HEK293T (cell line): Measurements from ENCODE around the gene GPR39.

ENCODE experiments used
- CTCF ChIA-PET: fragments of 350-600 bp; formaldehyde crosslinking; extraction: SDS; loops from one replicate; lab custom pipeline; 2021; ENCODE audit warnings: antibody characterized with exemption, inconsistent platforms; lab: Yijun Ruan, JAX
- POLR2A ChIA-PET: fragments of 350-600 bp; formaldehyde crosslinking; extraction: SDS; loops from one replicate; lab custom pipeline; 2020; ENCODE audit warnings: antibody characterized with exemption, inconsistent platforms; lab: Yijun Ruan, JAX
- DNase-seq: peaks from one replicate; pipeline ENCODE4 v3.0.0; 2012; ENCODE audit warnings: mixed read lengths; ENCODE audit errors: extremely low spot score
- ARNT ChIP-seq: fragments of 450-650 bp; IDR thresholded peaks from 2 replicates; pipeline ENCODE4 v1.6.1; 2017; ENCODE audit warnings: mild to moderate bottlenecking
- BHLHE40 ChIP-seq: fragments of 450-650 bp; IDR thresholded peaks from 2 replicates; pipeline ENCODE4 v1.6.1; 2016; ENCODE audit warnings: mild to moderate bottlenecking, moderate library complexity, borderline replicate concordance
- CTBP1 ChIP-seq: fragments of 450-650 bp; IDR thresholded peaks from 2 replicates; pipeline ENCODE4 v1.6.1; 2016; ENCODE audit warnings: borderline replicate concordance
- ELF4 ChIP-seq: fragments of 450-650 bp; IDR thresholded peaks from 2 replicates; pipeline ENCODE4 v1.6.1; 2017; ENCODE audit warnings: antibody characterized with exemption
- FOXA1 ChIP-seq: fragments of 450-650 bp; IDR thresholded peaks from 2 replicates; pipeline ENCODE4 v1.6.1; 2016; ENCODE audit warnings: mild to moderate bottlenecking
- FOXK2 ChIP-seq: fragments of 450-650 bp; IDR thresholded peaks from 2 replicates; pipeline ENCODE4 v1.6.1; 2016; ENCODE audit warnings: mild to moderate bottlenecking
- FOXM1 ChIP-seq: fragments of 450-650 bp; IDR thresholded peaks from 2 replicates; pipeline ENCODE4 v1.6.1; 2017; ENCODE audit warnings: mild to moderate bottlenecking, borderline replicate concordance
- HDGF ChIP-seq: fragments of 450-650 bp; IDR thresholded peaks from 2 replicates; pipeline ENCODE4 v1.6.1; 2017; ENCODE audit warnings: antibody characterized with exemption, borderline replicate concordance
- L3MBTL2 ChIP-seq: fragments of 450-650 bp; conservative IDR thresholded peaks from 2 replicates; pipeline ENCODE4 v1.6.1; 2016; ENCODE audit warnings: mild to moderate bottlenecking
- LEF1 ChIP-seq: fragments of 450-650 bp; IDR thresholded peaks from 2 replicates; pipeline ENCODE4 v1.6.1; 2017; ENCODE audit warnings: mild to moderate bottlenecking, borderline replicate concordance
- NFRKB ChIP-seq: fragments of 450-650 bp; IDR thresholded peaks from 2 replicates; pipeline ENCODE4 v1.6.1; 2016; ENCODE audit warnings: mild to moderate bottlenecking, moderate library complexity
- SP1 ChIP-seq: fragments of 450-650 bp; IDR thresholded peaks from 2 replicates; pipeline ENCODE4 v1.6.1; 2017
- SUZ12 ChIP-seq: fragments of 450-650 bp; IDR thresholded peaks from 2 replicates; pipeline ENCODE4 v1.6.1; 2016; ENCODE audit warnings: mild to moderate bottlenecking
- TARDBP ChIP-seq: fragments of 450-650 bp; IDR thresholded peaks from 2 replicates; pipeline ENCODE4 v1.6.1; 2016
- ZNF384 ChIP-seq: fragments of 450-650 bp; IDR thresholded peaks from 2 replicates; pipeline ENCODE4 v1.6.1; 2016
- TF ChIP-seq, protein P1 (sequence below): fragments of 450-650 bp; IDR thresholded peaks from 2 replicates; pipeline ENCODE4 v1.6.1; 2016

Gene GPR39

DNA sequence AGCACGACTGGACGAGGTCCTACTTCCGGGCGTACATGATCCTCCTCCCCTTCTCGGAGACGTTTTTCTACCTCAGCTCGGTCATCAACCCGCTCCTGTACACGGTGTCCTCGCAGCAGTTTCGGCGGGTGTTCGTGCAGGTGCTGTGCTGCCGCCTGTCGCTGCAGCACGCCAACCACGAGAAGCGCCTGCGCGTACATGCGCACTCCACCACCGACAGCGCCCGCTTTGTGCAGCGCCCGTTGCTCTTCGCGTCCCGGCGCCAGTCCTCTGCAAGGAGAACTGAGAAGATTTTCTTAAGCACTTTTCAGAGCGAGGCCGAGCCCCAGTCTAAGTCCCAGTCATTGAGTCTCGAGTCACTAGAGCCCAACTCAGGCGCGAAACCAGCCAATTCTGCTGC, 228.6 kb downstream of the GPR39 start:
- ChIA-PET CTCF (no interaction called here), POLR2A (no interaction called here)
- TF ChIP-seq FOXM1 = no peak
- no peak for TF ChIP-seq BHLHE40
- no peak for TF ChIP-seq CTBP1
- TF ChIP-seq SP1 = no peak
- TF ChIP-seq LEF1 = no peak
- TF ChIP-seq L3MBTL2 = no peak
- no peak for TF ChIP-seq ARNT
- TF ChIP-seq NFRKB = no peak

DNA sequence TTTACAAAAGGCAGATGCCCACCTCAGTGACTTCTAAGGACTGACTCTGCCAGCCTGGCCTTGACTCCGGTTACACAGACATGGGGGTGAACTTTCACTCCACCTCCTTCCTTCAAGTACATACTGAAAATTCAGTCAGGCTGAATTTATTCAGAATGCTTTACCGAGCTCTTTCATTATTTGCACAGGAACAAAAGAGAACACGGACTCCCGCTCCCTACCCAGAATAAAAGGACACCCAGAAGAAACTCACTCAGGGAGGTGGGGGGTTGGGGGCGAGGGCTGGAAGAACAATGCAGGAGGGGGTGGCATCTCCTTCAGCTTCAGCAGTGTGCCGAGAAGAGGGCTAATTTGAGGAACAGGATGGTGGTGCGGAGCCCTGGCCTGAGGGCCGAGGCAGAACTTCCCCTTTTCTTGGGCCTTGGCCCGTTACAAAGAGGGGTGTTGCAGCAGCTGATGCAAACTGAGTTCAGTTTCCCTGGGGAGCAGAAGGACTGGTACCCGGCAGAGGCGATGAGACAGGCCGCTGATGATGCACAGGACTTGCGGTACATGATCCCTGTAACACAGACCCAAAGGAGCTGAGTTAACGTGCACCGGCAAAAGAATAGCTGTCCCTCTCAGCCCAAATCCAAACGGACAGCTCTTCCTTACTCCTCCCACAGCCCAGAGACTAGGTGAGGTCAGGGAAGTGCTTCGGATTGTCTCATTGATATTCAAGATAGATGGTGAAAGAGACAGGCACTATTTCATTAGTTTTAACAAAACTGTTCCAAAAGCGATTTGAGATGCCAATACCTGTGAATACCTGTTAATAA, 229.3 kb downstream of the GPR39 start:
- POLR2A ChIA-PET = interaction anchor here (1.3 kb wide), 1 partner anchor 9 kb away, joined by 3 read pairs; no protein-coding TSS in a partner anchor
- no peak for DNase-seq
- CTCF ChIA-PET = no interaction called here
- TF ChIP-seq ELF4 (no peak), LEF1 (no peak), BHLHE40 (no peak), ZNF384 (no peak), FOXM1 (no peak), NFRKB (no peak), SP1 (no peak), FOXK2 (no peak), HDGF (no peak), TARDBP (no peak), ARNT (no peak), CTBP1 (no peak), L3MBTL2 (no peak), FOXA1 (no peak), SUZ12 (no peak)
- TF ChIP-seq, protein P1, sequence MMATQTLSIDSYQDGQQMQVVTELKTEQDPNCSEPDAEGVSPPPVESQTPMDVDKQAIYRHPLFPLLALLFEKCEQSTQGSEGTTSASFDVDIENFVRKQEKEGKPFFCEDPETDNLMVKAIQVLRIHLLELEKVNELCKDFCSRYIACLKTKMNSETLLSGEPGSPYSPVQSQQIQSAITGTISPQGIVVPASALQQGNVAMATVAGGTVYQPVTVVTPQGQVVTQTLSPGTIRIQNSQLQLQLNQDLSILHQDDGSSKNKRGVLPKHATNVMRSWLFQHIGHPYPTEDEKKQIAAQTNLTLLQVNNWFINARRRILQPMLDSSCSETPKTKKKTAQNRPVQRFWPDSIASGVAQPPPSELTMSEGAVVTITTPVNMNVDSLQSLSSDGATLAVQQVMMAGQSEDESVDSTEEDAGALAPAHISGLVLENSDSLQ = no peak

More for the DNA sequence above, 228.6 kb downstream of the GPR39 start:
- no peak for DNase-seq

DNA sequence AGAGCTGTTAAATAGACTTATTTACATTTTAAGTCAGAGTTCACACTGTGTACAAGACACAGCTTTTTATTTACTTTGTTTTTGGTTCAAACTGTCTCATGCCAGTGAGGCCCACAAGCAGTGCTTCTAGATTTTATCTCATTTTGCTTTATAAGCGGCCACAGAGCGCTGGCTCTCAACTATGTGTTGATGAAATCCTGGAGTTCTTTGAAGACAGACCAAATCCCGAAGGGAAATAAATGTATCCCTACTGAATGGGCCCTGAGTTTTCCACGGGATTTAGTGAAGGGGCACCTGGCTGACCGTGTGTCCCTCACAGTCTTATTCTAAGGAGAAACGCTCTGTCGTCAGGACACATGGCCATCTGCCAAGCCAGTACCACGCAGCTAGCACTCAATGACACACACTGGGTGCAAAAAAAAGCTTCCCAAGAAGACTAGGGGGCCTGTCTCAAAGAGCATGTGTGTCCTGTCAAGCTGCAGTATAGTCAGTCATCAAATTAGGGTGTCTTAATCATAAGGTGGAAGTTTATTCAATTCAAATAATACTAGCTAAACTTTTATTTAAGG, 230.0 kb downstream of the GPR39 start:
- POLR2A ChIA-PET = interaction anchor here (1.3 kb wide), 1 partner anchor 10 kb away, joined by 3 read pairs; no protein-coding TSS in a partner anchor
- CTCF ChIA-PET = no interaction called here
- TF ChIP-seq CTBP1 (no peak), SP1 (no peak), NFRKB (no peak), FOXM1 (no peak), LEF1 (no peak), HDGF (no peak), L3MBTL2 (no peak), BHLHE40 (no peak)
- no peak for DNase-seq

DNA sequence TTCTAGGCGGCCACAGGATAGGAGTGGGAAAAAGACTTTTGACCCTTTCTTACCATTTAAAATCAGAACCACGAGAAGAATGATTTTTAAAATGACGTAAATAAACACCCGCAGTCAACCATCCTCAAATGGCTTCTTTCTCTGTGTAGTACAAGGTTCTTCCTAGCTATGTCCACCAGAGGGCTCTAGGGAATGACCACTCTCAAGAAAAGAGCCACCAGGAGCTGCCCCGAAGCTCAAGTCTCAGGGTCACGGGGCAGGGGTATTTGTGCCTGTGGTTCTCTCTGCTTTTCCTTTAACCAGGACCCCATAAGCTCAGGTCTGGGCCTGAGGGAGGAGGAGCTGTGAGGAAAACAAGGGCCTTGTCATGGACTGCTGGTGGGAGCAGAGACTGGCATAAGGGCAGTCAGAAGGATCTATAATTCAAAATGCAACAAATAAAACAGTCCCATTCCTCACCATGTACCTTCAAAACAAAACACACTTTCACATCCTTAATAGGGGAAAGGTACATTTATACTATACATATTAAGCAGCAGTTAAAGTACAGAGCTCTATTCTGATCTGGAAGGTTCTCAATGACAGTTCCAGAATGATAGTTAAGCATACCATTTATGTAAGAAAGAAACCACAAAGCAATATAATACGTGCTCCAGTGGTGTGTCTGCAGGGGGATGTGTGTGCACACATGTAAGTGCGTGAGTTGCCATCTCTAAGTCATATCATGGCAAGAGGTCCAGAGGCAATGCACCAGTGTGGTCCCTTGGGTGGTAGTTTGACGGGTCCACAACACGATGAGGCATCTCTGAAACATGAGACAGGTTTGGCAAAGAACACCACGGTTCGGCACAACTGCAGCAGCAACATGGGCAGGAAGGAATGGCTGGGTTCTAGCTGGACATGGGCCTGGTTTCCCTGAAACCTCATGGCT, 234.8 kb downstream of the GPR39 start:
- DNase-seq = peak; percentile 15
- ChIA-PET POLR2A (no interaction called here), CTCF (interaction anchor here (0.7 to 1.1 kb wide), 2 partner anchors 22 to 101 kb away, joined by 3 read pairs; no protein-coding TSS in a partner anchor)
- no peak for TF ChIP-seq LEF1
- TF ChIP-seq NFRKB = no peak
- TF ChIP-seq CTBP1 = no peak
- TF ChIP-seq ELF4 = no peak
- no peak for TF ChIP-seq ARNT
- TF ChIP-seq, protein P1 = no peak
- no peak for TF ChIP-seq HDGF
- TF ChIP-seq L3MBTL2 = no peak
- no peak for TF ChIP-seq BHLHE40
- TF ChIP-seq SUZ12 = no peak
- TF ChIP-seq FOXA1 = no peak
- no peak for TF ChIP-seq TARDBP
- no peak for TF ChIP-seq SP1
- no peak for TF ChIP-seq FOXK2
- no peak for TF ChIP-seq FOXM1
- no peak for TF ChIP-seq ZNF384

DNA sequence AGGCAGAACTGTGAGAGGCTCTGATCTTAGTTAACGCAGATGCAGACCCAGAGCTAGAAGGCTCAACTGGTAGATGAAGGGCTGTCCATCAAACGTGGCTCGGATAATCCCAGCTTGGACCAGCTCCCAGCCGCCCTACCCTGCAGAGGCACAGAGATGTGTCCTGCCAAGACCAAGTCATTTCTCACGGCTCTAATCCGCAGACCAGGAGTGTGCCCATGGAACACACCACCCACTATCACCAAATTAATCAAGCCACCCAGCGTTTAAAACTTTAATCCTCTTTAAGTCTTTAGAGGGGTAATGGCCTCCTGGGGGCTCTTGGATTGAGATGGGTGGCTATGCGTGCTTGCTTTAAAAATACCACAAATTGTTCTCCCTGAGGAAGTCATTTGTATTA, 235.9 kb downstream of the GPR39 start:
- no peak for TF ChIP-seq NFRKB
- no peak for TF ChIP-seq TARDBP
- TF ChIP-seq, protein P1 = no peak
- TF ChIP-seq BHLHE40 = no peak
- no peak for TF ChIP-seq CTBP1
- no peak for TF ChIP-seq SP1
- TF ChIP-seq ZNF384 = no peak
- no peak for TF ChIP-seq ARNT
- no peak for TF ChIP-seq ELF4
- no peak for TF ChIP-seq FOXK2
- DNase-seq = no peak
- POLR2A ChIA-PET = no interaction called here
- CTCF ChIA-PET = no interaction called here
